ENCODE data around the gene OR8S1.
"Not testable (repeated sequence)": the region's sequence is repeated elsewhere in the genome, so short reads cannot be mapped to it uniquely, and the experiment has no call there.

Gene OR8S1

GRCh38 chr12:48525332-48525731 lies at the start of gene OR8S1:
Gene OR8S1, plus strand, starts transcription at chr12:48525632. Its CDS starts 0 bp downstream, at chr12:48525632.
- no peak for TF ChIP-seq CTCF (conservative IDR thresholded peaks at IDR 0.05)
- H3K27ac ChIP-seq: no peak within 1 kb of the TSS

- no peak within 1 kb of the TSS for H3K27ac ChIP-seq
- no peak for TF ChIP-seq CTCF (conservative IDR thresholded peaks at IDR 0.05)
Observed at GRCh38 chr12:48482198-48482597, 43.2 kb upstream of the OR8S1 start, which contains the start of gene C12orf54. Gene C12orf54, plus strand, starts transcription at chr12:48482498. Its CDS starts 799 bp downstream, at chr12:48483297.

- H3K27ac ChIP-seq: no peak overlapping the region
- no peak for TF ChIP-seq CTCF (conservative IDR thresholded peaks at IDR 0.05)
Observed at GRCh38 chr12:48482930-48483329, 42.5 kb upstream of the OR8S1 start.

- H3K27ac ChIP-seq: no peak overlapping the region
- TF ChIP-seq CTCF (conservative IDR thresholded peaks at IDR 0.05): no peak
Observed at GRCh38 chr12:48486261-48486660, 39.2 kb upstream of the OR8S1 start.

- TF ChIP-seq CTCF (conservative IDR thresholded peaks at IDR 0.05): no peak
- no peak overlapping the region for H3K27ac ChIP-seq
Observed at GRCh38 chr12:48486679-48487078, 38.8 kb upstream of the OR8S1 start.

- no peak overlapping the region for H3K27ac ChIP-seq
- TF ChIP-seq CTCF (conservative IDR thresholded peaks at IDR 0.05): no peak
Observed at GRCh38 chr12:48489012-48489411, 36.4 kb upstream of the OR8S1 start.

GRCh38 chr12:48489456-48489855 lies 36.0 kb upstream of the OR8S1 start:
- H3K27ac ChIP-seq: not testable (repeated sequence)

GRCh38 chr12:48500281-48500680 lies 25.2 kb upstream of the OR8S1 start:
- not testable (repeated sequence) for H3K27ac ChIP-seq

GRCh38 chr12:48506836-48507235 lies 18.6 kb upstream of the OR8S1 start:
- not testable (repeated sequence) for H3K27ac ChIP-seq
